HepG2 (cell line): ENCODE measurements around the gene SMNDC1. TPM values are rescaled to one million over a fixed set of nuclear protein-coding genes. Genes with fewer than 3 reads are reported as not detected.

Experiments used
- ATAC-seq: fragments of 200-7000 bp; cut with Tn5 transposase; 3 replicates; pipeline ENCODE4 v1.9.1; 2020; ENCODE audit warnings: mild to moderate bottlenecking, moderate library complexity
- BruUV-seq: library from RNA; stranded (reverse); fragments of 400-500 nt; replicated peaks from 2 replicates; lab custom pipeline; 2021; lab: Mats Ljungman, UMichigan
- CTCF ChIA-PET: fragments of 300-600 bp; formaldehyde crosslinking; extraction: SDS; loops from one replicate; lab custom pipeline; 2021; ENCODE audit warnings: low total read pairs, inconsistent platforms, low intra/inter-chr PET ratio; lab: Yijun Ruan, JAX
- POLR2A ChIA-PET: fragments of 350-600 bp; sonication (Branson Sonifier 250); formaldehyde crosslinking; loops from one replicate; lab custom pipeline; 2020; ENCODE audit warnings: antibody characterized with exemption, inconsistent platforms; lab: Yijun Ruan, JAX
- DNase-seq: peaks from one replicate; pipeline ENCODE4 v3.0.0-alpha.2; 2015; ENCODE audit warnings: low spot score
- FAIRE-seq: peaks from 3 replicates; lab custom pipeline; 2011; peaks lifted over from hg19 to GRCh38; lab: Jason Lieb, UNC
- H2AFZ ChIP-seq: one replicate; pipeline ENCODE4 v1.6.1; 2011; ENCODE audit warnings: low read length, inconsistent platforms
- H3K27ac ChIP-seq: fragments of 300-600 bp; 3 replicates; pipeline ENCODE4 v1.8.0; 2011; ENCODE audit warnings: mixed run types, mild to moderate bottlenecking, mixed read lengths, low read length, inconsistent platforms; ENCODE audit not compliant: insufficient read depth; ENCODE audit errors: extremely low read length
- H3K27me3 ChIP-seq, 2 experiments: fragments of 200-600 bp in 1 of 2; 2 replicates in 1 of 2; 3 replicates in 1 of 2; pipeline versions ENCODE4 v1.6.0 to v1.8.0; 2011; ENCODE audit warnings: low read length in 2 of 2, mild to moderate bottlenecking in 2 of 2, moderate library complexity in 2 of 2, inconsistent platforms in 1 of 2; ENCODE audit not compliant: insufficient read depth in 2 of 2, control insufficient read depth in 1 of 2
- H3K36me3 ChIP-seq, 2 experiments: fragments of 200-600 bp in 1 of 2; replicated peaks in 1 of 2; 2 replicates in 1 of 2; 3 replicates in 1 of 2; pipeline versions ENCODE4 v1.5.1 to v1.8.0; 2011; ENCODE audit warnings: low read length in 2 of 2, inconsistent platforms in 1 of 2; ENCODE audit not compliant: insufficient read depth in 2 of 2, control insufficient read depth in 1 of 2
- H3K4me1 ChIP-seq: 2 replicates; pipeline ENCODE4 v1.5.1; 2012; ENCODE audit warnings: low read length, inconsistent platforms; ENCODE audit not compliant: insufficient read depth
- H3K4me2 ChIP-seq: 2 replicates; pipeline ENCODE4 v1.6.0; 2011; ENCODE audit warnings: low read depth, low read length, inconsistent platforms
- H3K4me3 ChIP-seq, 3 experiments: fragments of 200-600 bp in 1 of 3; sonication (generic), shearing (Covaris generic) in 1 of 3; replicated peaks in 1 of 3; 2 replicates each; pipeline ENCODE4 v1.5.1; 2011 to 2016; ENCODE audit warnings: low read length in 3 of 3, inconsistent platforms in 2 of 3, low read depth in 2 of 3, mild to moderate bottlenecking in 2 of 3, control low read depth in 1 of 3, mixed read lengths in 1 of 3; ENCODE audit not compliant: insufficient read depth in 1 of 3
- H3K79me2 ChIP-seq: one replicate; pipeline ENCODE4 v1.6.1; 2011; ENCODE audit warnings: low read length, inconsistent platforms; ENCODE audit not compliant: insufficient read depth
- H3K9ac ChIP-seq: 2 replicates; pipeline ENCODE4 v1.6.0; 2011; ENCODE audit warnings: mild to moderate bottlenecking, low read depth, low read length, inconsistent platforms; ENCODE audit not compliant: insufficient read depth
- H3K9me3 ChIP-seq: 2 replicates; pipeline ENCODE4 v1.5.1; 2012; ENCODE audit warnings: mild to moderate bottlenecking, low read length
- H4K20me1 ChIP-seq: 2 replicates; pipeline ENCODE4 v1.6.0; 2011; ENCODE audit warnings: inconsistent platforms, mild to moderate bottlenecking, low read length, moderate library complexity; ENCODE audit not compliant: insufficient read depth
- HIC2 ChIP-seq: sonication (generic); formaldehyde crosslinking; IDR thresholded peaks from 2 replicates; pipeline ENCODE4 v1.9.0; 2022; ENCODE audit warnings: low read depth, missing genetic modification reagents
- NAIF1 ChIP-seq: sonication (generic); formaldehyde crosslinking; IDR thresholded peaks from 2 replicates; pipeline ENCODE4 v1.5.0; 2020; ENCODE audit warnings: mild to moderate bottlenecking, missing genetic modification reagents, borderline replicate concordance
- NFIB ChIP-seq: sonication (generic); formaldehyde crosslinking; IDR thresholded peaks from 2 replicates; pipeline ENCODE4 v1.9.0; 2021; ENCODE audit warnings: missing genetic modification reagents, mild to moderate bottlenecking, borderline replicate concordance
- SNAPC2 ChIP-seq: sonication (generic); formaldehyde crosslinking; IDR thresholded peaks from 2 replicates; pipeline ENCODE4 v1.8.1; 2022; ENCODE audit warnings: mild to moderate bottlenecking, missing genetic modification reagents
- SNRNP70 ChIP-seq: fragments of 200-400 bp; formaldehyde crosslinking; IDR thresholded peaks from 2 replicates; pipeline ENCODE4 v1.6.1; 2017; ENCODE audit warnings: mild to moderate bottlenecking, low read depth, low read length, moderate library complexity
- ZNF317 ChIP-seq: sonication (generic); formaldehyde crosslinking; IDR thresholded peaks from 2 replicates; pipeline ENCODE4 v1.5.0; 2020; ENCODE audit warnings: mild to moderate bottlenecking, missing genetic modification reagents
- ZNF367 ChIP-seq: sonication (generic); formaldehyde crosslinking; IDR thresholded peaks from 2 replicates; pipeline ENCODE4 v1.4.0; 2020; ENCODE audit warnings: missing genetic modification reagents, borderline replicate concordance
- ZNF580 ChIP-seq: IDR thresholded peaks from 2 replicates; pipeline ENCODE4 v1.6.1; 2016; ENCODE audit warnings: low read depth, borderline replicate concordance
- ZNF703 ChIP-seq: sonication (generic); formaldehyde crosslinking; IDR thresholded peaks from 2 replicates; pipeline ENCODE4 v1.5.1; 2020; ENCODE audit warnings: missing genetic modification reagents, mild to moderate bottlenecking, moderate library complexity, borderline replicate concordance
- ZSCAN20 ChIP-seq: sonication (generic); formaldehyde crosslinking; IDR thresholded peaks from 2 replicates; pipeline ENCODE4 v1.4.0; 2020; ENCODE audit warnings: missing genetic modification reagents, mild to moderate bottlenecking, borderline replicate concordance
- in situ Hi-C: cut with HindIII; loops from 2 replicates; pipeline ENCODE4 v1.10.0; 2017; ENCODE audit warnings: low pct_unique_long_range_greater_than_20kb; ENCODE audit not compliant: extremely low pct_ligation_motif_present
- intact Hi-C: fragments of 100-400 bp; cut with micrococcal nuclease; formaldehyde crosslinking; loops from one replicate; pipeline ENCODE4 v1.10.0; 2022; ENCODE audit not compliant: unreplicated experiment
- polyA plus RNA-seq, 8 experiments: library from polyadenylated mRNA; depleted of rRNA in 3 of 8; stranded (reverse) in 7 of 8; unstranded in 1 of 8; fragments of >200 nt; fragmentation: Illumina TruSeq in 4 of 8; extraction: Trizol in 4 of 8; gene quantifications; 2 replicates each; pipeline versions ENCODE4 v1.2.1 to v1.2.3, GENCODE V29; 2011 to 2016; ENCODE audit warnings: low read depth in 4 of 8, missing spikeins in 1 of 8, mixed read lengths in 1 of 8; ENCODE audit not compliant: insufficient read depth in 1 of 8
- total RNA-seq, 5 experiments: library from RNA; depleted of rRNA; stranded (reverse); fragments of >200 nt; fragmentation: Illumina TruSeq; extraction: Trizol; gene quantifications; 2 replicates each; pipeline ENCODE4 v1.2.3, GENCODE V29; 2016; ENCODE audit warnings: low read depth in 1 of 5

SMNDC1 gene
- total and polyA plus RNA-seq, 2 of the 13 experiments (the other 11 are each of a cell fraction or from before 2014, with no cell fraction given) = 7.8 to 8.9 TPM

GRCh38 chr10:110348336-110348735, 43.6 kb upstream of the SMNDC1 start:
- Histone ChIP-seq H3K79me2 (no peaks in the 10 kb centered on the region), H3K36me3 (no peaks in the 10 kb centered on the region), H3K27ac (no peak overlapping the region), H3K9me3 (no peaks in the 10 kb centered on the region), H3K4me3 (no peak overlapping the region), H2AFZ (no peak overlapping the region), H3K27me3 (peaks cover 0 to 7% of the 10 kb centered on the region in 2 experiments; a peak in 1 of 5 replicates), H3K4me2 (no peak overlapping the region), H3K9ac (no peak overlapping the region), H4K20me1 (no peaks in the 10 kb centered on the region), H3K4me1 (no peaks in the 10 kb centered on the region)
- ChIA-PET CTCF (no interaction called here), POLR2A (no interaction called here)
- no peak for ATAC-seq
- no TSS peak for BruUV-seq
- FAIRE-seq = no peak
- DNase-seq = no peak
- intact Hi-C loops (no loop called here), in situ Hi-C loops (no loop called here)
- no peak for TF ChIP-seq SNAPC2 (CRISPR knock-in tag)
- TF ChIP-seq ZNF367 (CRISPR knock-in tag) = no peak
- no peak for TF ChIP-seq NAIF1
- TF ChIP-seq NFIB (CRISPR knock-in tag) = no peak
- no peak for TF ChIP-seq ZSCAN20 (CRISPR knock-in tag)
- no peak for TF ChIP-seq SNRNP70
- no peak for TF ChIP-seq ZNF580 (CRISPR knock-in tag)
- no peak for TF ChIP-seq ZNF703
- TF ChIP-seq HIC2 = no peak
- no peak for TF ChIP-seq ZNF317 (CRISPR knock-in tag)
